ENCODE data around the gene NIFK.

NIFK gene

DNA sequence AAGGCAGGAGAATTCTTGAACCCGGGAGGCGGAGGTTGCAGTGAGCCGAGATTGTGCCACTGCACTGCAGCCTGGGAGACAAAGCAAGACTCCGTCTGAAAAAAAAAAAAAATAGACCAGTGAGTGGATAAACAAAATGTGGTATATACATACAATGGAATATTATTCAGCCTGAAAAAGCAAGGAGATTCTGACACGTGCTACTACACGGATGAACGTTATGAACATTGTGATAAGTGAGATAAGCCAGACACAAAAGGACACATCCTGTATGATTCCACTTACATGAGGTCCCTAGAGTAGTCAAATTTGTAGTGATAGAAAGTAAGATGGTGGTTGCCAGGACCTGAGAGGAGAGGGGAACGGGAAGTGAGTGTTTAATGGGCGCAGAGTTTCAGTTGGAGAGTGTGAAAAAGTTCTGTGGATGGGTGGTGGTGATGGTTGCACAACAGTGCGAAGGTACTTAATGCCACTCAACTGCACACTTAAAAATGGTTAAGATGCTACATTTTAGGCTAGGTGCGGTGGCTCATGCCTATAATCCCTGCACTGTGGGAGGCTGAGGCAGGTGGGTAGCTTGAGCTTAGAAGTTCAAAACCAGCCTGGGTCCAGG lies 38.3 kb downstream of the NIFK start:
- no peak overlapping the region for H3K9ac ChIP-seq (ENCODE audit: low read depth, low read length)
- H3K4me2 ChIP-seq (ENCODE audit: insufficient read depth, low read length) = no peak overlapping the region
- no peak for DNase-seq
- no peaks in the 10 kb centered on the region for H3K79me2 ChIP-seq (ENCODE audit: insufficient read depth, low read length)
- H3K4me1 ChIP-seq (ENCODE audit: insufficient read depth, low read length) = peaks cover 22% of the 10 kb centered on the region
- no peaks in the 10 kb centered on the region for H3K27me3 ChIP-seq (ENCODE audit: insufficient read depth, low read length, poor library complexity)
- H3K9me3 ChIP-seq (ENCODE audit: insufficient read depth, low read length, severe bottlenecking) = no peaks in the 10 kb centered on the region
- ATAC-seq (ENCODE audit: insufficient read depth, low read depth) = no peak
- no peaks in the 10 kb centered on the region for H3K36me3 ChIP-seq (ENCODE audit: insufficient read depth, low read length)
- H4K20me1 ChIP-seq (ENCODE audit: insufficient read depth, low read length) = no peaks in the 10 kb centered on the region
- no peak overlapping the region for H3K4me3 ChIP-seq (ENCODE audit: low read depth in 1 of 2, low read length in 2 of 2)
- no peak overlapping the region for H2AFZ ChIP-seq (ENCODE audit: low read depth, low read length)
- TF ChIP-seq, protein P1, sequence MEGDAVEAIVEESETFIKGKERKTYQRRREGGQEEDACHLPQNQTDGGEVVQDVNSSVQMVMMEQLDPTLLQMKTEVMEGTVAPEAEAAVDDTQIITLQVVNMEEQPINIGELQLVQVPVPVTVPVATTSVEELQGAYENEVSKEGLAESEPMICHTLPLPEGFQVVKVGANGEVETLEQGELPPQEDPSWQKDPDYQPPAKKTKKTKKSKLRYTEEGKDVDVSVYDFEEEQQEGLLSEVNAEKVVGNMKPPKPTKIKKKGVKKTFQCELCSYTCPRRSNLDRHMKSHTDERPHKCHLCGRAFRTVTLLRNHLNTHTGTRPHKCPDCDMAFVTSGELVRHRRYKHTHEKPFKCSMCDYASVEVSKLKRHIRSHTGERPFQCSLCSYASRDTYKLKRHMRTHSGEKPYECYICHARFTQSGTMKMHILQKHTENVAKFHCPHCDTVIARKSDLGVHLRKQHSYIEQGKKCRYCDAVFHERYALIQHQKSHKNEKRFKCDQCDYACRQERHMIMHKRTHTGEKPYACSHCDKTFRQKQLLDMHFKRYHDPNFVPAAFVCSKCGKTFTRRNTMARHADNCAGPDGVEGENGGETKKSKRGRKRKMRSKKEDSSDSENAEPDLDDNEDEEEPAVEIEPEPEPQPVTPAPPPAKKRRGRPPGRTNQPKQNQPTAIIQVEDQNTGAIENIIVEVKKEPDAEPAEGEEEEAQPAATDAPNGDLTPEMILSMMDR (IDR thresholded peaks at IDR 0.05; ENCODE audit: borderline replicate concordance, extremely low read depth, low read length, poor library complexity, severe bottlenecking) = no peak
- no peak for TF ChIP-seq EZH2 (IDR thresholded peaks at IDR 0.05; ENCODE audit: borderline replicate concordance, low read depth, low read length, severe bottlenecking)
- no peak overlapping the region for H3K27ac ChIP-seq (ENCODE audit: low read length)

DNA sequence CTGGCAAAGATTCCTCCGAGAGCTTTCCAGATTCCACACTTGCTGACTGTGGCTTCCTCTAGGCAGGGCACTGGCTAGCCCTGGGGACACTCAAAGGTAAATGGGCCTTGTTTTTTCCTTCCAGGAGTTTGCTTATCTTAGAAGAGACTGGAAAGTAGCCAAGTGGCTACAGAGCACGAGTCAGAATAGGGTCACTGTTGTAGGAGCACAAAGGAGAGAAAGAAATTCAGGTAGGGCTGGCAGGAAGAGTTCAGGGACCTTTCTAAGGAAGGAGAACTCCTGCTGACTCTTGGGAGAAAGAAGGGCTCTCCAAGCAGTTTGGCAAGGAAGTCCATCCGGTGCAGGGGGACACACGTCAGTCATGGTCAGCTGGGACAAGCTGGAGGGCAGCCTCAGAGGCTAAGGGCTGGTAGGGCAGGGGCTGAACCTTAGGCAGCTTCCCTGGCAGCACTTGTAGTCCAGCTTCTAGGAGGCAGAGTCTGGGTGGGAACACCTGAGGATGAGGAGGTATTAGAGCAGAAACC lies 39.5 kb downstream of the NIFK start:
- H3K27ac ChIP-seq (ENCODE audit: low read length) = no peak overlapping the region

DNA sequence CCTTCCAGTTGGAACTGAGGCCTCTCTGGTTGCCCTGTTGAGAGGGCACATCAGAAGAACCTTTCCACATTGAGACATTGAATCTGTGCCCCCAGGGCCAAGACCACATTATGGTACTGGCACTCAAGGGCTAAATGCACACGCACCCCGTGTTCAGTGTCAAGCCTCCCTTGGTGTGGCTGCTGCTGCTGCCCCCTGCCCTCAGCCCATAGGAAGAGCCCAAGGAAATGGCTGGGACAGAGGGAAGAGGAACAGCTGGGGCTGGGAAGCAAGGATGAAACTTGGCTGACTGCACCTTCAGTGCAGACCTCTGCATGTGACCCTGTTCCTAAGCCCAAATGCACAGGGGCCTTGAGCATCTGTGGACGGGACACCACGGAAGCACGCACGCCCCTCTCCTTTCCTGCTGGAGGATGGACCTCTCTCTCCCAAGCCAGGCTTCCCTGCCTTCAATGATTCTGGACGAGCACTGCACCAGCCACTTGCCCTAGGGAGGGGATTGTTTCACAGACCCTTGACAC lies 40.2 kb downstream of the NIFK start:
- Histone ChIP-seq H3K79me2 (ENCODE audit: insufficient read depth, low read length) (no peaks in the 10 kb centered on the region), H3K36me3 (ENCODE audit: insufficient read depth, low read length) (no peaks in the 10 kb centered on the region), H3K27me3 (ENCODE audit: insufficient read depth, low read length, poor library complexity) (no peaks in the 10 kb centered on the region), H4K20me1 (ENCODE audit: insufficient read depth, low read length) (no peaks in the 10 kb centered on the region), H3K9me3 (ENCODE audit: insufficient read depth, low read length, severe bottlenecking) (no peaks in the 10 kb centered on the region), H3K27ac (ENCODE audit: low read length) (no peak overlapping the region), H2AFZ (ENCODE audit: low read depth, low read length) (no peak overlapping the region), H3K4me2 (ENCODE audit: insufficient read depth, low read length) (no peak overlapping the region), H3K4me1 (ENCODE audit: insufficient read depth, low read length) (peaks cover 22% of the 10 kb centered on the region), H3K9ac (ENCODE audit: low read depth, low read length) (no peak overlapping the region), H3K4me3 (ENCODE audit: low read depth in 1 of 2, low read length in 2 of 2) (no peak overlapping the region)
- no peak for TF ChIP-seq EZH2 (IDR thresholded peaks at IDR 0.05; ENCODE audit: borderline replicate concordance, low read depth, low read length, severe bottlenecking)
- TF ChIP-seq, protein P1 (IDR thresholded peaks at IDR 0.05; ENCODE audit: borderline replicate concordance, extremely low read depth, low read length, poor library complexity, severe bottlenecking) = no peak
- DNase-seq = no peak
- no peak for ATAC-seq (ENCODE audit: insufficient read depth, low read depth)

More for the DNA sequence above, 39.5 kb downstream of the NIFK start:
- Histone ChIP-seq H3K9me3 (ENCODE audit: insufficient read depth, low read length, severe bottlenecking) (no peaks in the 10 kb centered on the region), H3K4me1 (ENCODE audit: insufficient read depth, low read length) (peaks cover 22% of the 10 kb centered on the region), H3K36me3 (ENCODE audit: insufficient read depth, low read length) (no peaks in the 10 kb centered on the region), H3K4me2 (ENCODE audit: insufficient read depth, low read length) (no peak overlapping the region), H3K79me2 (ENCODE audit: insufficient read depth, low read length) (no peaks in the 10 kb centered on the region), H3K9ac (ENCODE audit: low read depth, low read length) (no peak overlapping the region), H3K4me3 (ENCODE audit: low read depth in 1 of 2, low read length in 2 of 2) (no peak overlapping the region), H3K27me3 (ENCODE audit: insufficient read depth, low read length, poor library complexity) (no peaks in the 10 kb centered on the region), H4K20me1 (ENCODE audit: insufficient read depth, low read length) (no peaks in the 10 kb centered on the region), H2AFZ (ENCODE audit: low read depth, low read length) (no peak overlapping the region)
- TF ChIP-seq, protein P1 (IDR thresholded peaks at IDR 0.05; ENCODE audit: borderline replicate concordance, extremely low read depth, low read length, poor library complexity, severe bottlenecking) = no peak
- no peak for TF ChIP-seq EZH2 (IDR thresholded peaks at IDR 0.05; ENCODE audit: borderline replicate concordance, low read depth, low read length, severe bottlenecking)
- ATAC-seq (ENCODE audit: insufficient read depth, low read depth) (no peak), DNase-seq (no peak)
